ENCODE results near the gene CGB3. TPM values are rescaled to one million over a fixed set of nuclear protein-coding genes. Genes with fewer than 3 reads are reported as not detected.
"Not testable (repeated sequence)": the region's sequence is repeated elsewhere in the genome, so short reads cannot be mapped to it uniquely, and the experiment has no call there.

The CGB3 gene
- not detected for polyA plus RNA-seq (ENCODE audit: low read depth in 6 of 6)

DNA sequence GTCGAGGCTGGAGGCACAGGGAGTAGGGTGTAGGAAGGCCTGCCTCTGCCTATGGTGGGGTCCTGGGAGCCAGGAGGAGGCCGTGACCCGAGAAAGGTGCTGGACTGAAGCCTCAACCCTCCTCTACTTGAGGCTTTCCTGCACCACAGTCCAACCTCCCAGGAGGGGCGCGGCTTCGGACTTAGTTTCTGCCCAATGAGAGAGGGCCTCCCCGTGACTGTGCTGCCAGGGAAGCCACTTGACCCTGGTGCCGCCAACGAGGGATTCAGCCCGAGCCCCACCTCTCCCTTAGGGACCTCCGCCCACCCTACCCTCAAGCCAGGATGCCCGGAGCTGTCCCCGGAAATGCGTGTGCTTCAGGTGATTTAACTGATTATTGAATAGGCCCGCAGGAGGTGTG is at the start of gene CGB3:
Gene CGB3 (minus strand): TSS at position 101 of the 400 bp plus-strand sequence. CDS start 362 bp downstream, outside the sequence.
- ATAC-seq (ENCODE audit: low read depth in 2 of 2); H3K4me3 Mint-ChIP-seq; H3K36me3 Mint-ChIP-seq; H3K9me3 Mint-ChIP-seq; DNase-seq; H3K27ac Mint-ChIP-seq; H3K27me3 Mint-ChIP-seq: not testable (repeated sequence)
- H3K4me1 Mint-ChIP-seq = peaks cover 12 to 21% (median 17%) of the 10 kb centered on the region in 3 donors

DNA sequence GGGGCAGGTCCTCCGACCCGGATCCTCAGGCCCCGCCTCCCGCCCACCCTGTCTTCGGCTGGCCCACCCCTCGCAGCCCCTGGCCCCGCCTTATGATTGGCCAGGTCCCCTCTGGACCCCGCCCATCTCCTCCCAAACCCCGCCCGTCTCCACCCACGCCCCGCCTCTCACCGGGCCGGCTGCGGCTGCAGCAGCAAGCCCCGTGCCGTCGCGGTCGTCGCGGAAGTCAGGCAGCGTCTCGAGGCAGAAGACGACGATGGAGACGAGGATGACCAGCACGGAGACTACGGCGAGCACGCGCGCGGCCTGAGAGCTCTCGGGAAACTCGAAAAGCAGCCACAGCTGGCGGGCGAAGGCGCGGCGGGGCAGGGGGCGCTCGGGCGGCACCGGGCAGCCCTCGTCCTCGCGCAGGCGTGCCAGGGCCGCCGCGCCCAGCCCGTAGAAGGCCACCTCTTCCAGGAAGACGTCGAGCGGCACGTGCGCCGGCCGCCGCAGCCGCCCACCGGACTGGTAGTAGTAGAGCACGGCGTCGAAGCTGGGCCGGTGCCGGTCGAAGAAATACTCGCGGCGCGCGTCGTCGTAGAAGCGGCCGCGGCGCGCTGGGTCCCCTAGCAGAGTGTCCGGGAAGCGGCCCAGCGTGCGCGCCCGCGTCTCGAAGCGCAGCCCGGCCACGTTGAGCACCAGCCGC is 47.9 kb upstream of the CGB3 start:
- peaks cover 4 to 13% (median 7%) of the 10 kb centered on the region in 7 donors for H3K9me3 Mint-ChIP-seq
- DNase-seq = no peak
- peak in 1 of 2 donors; percentile 18 for ATAC-seq (ENCODE audit: low read depth in 2 of 2)
- H3K27ac Mint-ChIP-seq = peak overlapping the region in 1 of 6 donors; percentile 49
- peaks cover 14 to 22% (median 18%) of the 10 kb centered on the region in 3 donors for H3K4me1 Mint-ChIP-seq
- H3K27me3 Mint-ChIP-seq = peaks cover 66 to 82% (median 72%) of the 10 kb centered on the region in 3 donors
- peak overlapping the region in 4 of 8 donors; percentile 22 to 55 (median 48) for H3K4me3 Mint-ChIP-seq
- peaks cover 4 to 36% of the 10 kb centered on the region in 2 donors for H3K36me3 Mint-ChIP-seq

GRCh38 chr19:49070416-49070815 is 46.3 kb upstream of the CGB3 start:
- Mint-ChIP-seq H3K27me3 (peaks cover 73 to 85% (median 77%) of the 10 kb centered on the region in 3 donors), H3K4me3 (peak overlapping the region in 3 of 8 donors; percentile 1 to 72 (median 68)), H3K9me3 (peaks cover 4 to 13% (median 7%) of the 10 kb centered on the region in 7 donors), H3K4me1 (peaks cover 14 to 23% (median 21%) of the 10 kb centered on the region in 3 donors), H3K36me3 (peaks cover 4 to 36% of the 10 kb centered on the region in 2 donors), H3K27ac (no peak overlapping the region)
- DNase-seq = no peak
- no peak for ATAC-seq (ENCODE audit: low read depth in 2 of 2)

GRCh38 chr19:49069026-49069425 is 44.9 kb upstream of the CGB3 start:
- Mint-ChIP-seq H3K36me3 (peaks cover 4 to 36% of the 10 kb centered on the region in 2 donors), H3K4me3 (no peak overlapping the region), H3K4me1 (peaks cover 11 to 24% (median 18%) of the 10 kb centered on the region in 3 donors), H3K27me3 (peaks cover 67 to 85% (median 70%) of the 10 kb centered on the region in 3 donors), H3K9me3 (peaks cover 4 to 13% (median 7%) of the 10 kb centered on the region in 7 donors), H3K27ac (no peak overlapping the region)
- no peak for ATAC-seq (ENCODE audit: low read depth in 2 of 2)
- DNase-seq = no peak

DNA sequence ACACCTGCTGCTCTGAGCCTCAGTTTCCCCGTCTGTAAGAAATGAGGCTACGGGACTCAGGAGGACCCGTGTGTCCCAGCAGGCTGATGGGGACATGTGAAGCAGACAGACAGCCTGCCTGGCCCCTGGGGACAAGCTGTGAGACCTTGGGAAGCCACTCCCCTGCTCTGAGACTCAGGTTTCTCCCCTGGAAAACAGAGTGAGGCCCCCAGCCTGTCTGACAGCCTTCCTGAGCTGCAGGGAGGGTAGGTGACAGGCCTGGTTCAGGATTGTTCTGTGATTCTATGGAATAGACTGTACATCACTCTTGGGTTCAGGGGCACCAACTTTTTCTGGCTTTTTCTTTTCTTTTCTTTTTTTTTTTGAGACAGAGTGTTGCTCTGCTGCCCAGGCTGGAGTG is 43.4 kb upstream of the CGB3 start:
- H3K4me3 Mint-ChIP-seq = no peak overlapping the region
- peaks cover 0 to 13% (median 5%) of the 10 kb centered on the region in 7 donors for H3K9me3 Mint-ChIP-seq
- ATAC-seq (ENCODE audit: low read depth in 2 of 2) (no peak), DNase-seq (no peak)
- H3K27me3 Mint-ChIP-seq = peaks cover 52 to 81% (median 55%) of the 10 kb centered on the region in 3 donors
- H3K4me1 Mint-ChIP-seq = peaks cover under 1 to 16% (median 7%) of the 10 kb centered on the region in 3 donors
- peaks cover 4 to 24% of the 10 kb centered on the region in 2 donors for H3K36me3 Mint-ChIP-seq
- no peak overlapping the region for H3K27ac Mint-ChIP-seq

DNA sequence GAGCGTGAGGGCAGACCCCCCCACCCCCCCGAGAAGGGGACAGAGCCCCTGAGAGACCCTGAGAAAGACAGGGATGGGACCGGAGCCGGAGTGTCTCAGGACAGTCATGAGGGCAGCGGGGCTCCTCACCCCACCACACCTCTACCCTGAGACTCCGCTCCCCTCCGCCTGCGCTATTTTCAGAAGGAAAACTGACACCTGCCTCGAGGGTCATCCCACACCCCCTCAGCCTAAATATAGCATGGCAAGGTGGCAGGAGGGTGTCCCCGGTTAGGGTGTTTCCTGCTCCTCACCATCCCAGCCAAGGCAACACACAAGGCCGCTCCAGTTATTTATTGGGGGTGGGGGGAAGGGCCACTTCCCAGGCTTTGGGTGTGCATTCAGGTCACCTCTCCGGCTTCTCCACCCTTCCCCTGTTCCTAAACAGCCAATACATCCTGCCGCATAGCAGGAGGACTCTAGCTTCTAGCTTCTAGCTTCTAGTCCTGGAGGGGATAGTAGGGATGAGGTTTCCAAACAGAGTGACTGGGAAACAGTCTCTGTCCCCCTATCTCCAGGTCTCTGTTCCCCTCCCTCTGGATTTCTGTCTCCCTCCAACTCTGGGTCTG is 41.9 kb upstream of the CGB3 start:
- peaks cover 4 to 22% of the 10 kb centered on the region in 2 donors for H3K36me3 Mint-ChIP-seq
- peak overlapping the region in 1 of 6 donors; percentile 70 for H3K27ac Mint-ChIP-seq
- peak overlapping the region in 2 of 8 donors; percentile 8 to 74 for H3K4me3 Mint-ChIP-seq

DNA sequence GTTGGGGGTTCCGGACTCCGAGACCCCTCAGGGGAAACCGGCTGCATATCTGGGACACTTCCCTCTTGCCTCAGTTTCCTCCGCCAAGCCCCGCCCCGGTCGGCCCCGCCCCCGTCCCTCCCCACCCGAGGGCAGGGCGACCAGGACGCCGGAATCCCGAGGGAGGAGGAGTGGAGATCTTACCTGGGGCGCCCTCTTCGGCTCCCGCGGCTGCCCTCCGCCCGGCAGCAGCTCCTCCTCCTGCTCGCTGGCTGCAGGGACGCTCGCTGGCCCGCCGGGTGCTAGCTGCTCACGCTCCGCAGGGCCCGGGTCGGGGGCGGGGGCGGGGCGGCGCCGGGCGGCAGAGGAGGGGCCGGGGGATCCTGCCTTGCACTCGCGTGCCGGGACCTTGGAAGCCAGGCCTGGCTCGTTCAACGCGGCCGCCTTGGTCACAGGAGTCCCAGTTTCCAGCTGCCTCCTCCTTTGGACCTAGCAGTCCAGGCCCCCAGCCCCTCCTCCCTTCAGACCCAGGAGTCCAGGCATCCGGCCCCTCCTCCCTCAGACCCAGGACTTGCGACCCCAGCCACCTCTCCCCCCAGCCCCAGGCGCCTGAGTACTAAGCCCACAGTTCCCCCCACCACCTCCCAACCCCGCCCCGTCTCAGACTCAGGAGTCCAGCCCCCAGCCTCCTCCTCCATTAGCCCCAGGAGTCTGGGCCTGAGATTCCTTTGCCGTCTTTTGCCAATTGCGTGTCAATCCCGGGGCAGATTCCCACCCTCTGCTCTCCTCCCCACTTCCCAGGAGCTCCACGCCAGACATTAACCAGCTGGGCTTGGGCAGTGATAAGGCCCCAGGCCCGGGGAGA is 40.9 kb upstream of the CGB3 start, which contains the start of gene NTF4:
Gene NTF4 (minus strand): TSS at position 51 of the 844 bp plus-strand sequence. CDS start 2,821 bp downstream, outside the sequence.
- no peak for DNase-seq
- Mint-ChIP-seq H3K36me3 (peaks cover 4 to 15% of the 10 kb centered on the region in 2 donors), H3K27ac (peak within 1 kb of the TSS in 1 of 6 donors; percentile 70), H3K4me3 (peak within 1 kb of the TSS in 6 of 8 donors; percentile 3 to 59 (median 10)), H3K9me3 (peaks cover 0 to 7% (median 5%) of the 10 kb centered on the region in 7 donors), H3K4me1 (peaks cover 0 to 12% (median 6%) of the 10 kb centered on the region in 3 donors), H3K27me3 (peaks cover 44 to 77% (median 59%) of the 10 kb centered on the region in 3 donors)
- peak in 1 of 2 donors; percentile 33 for ATAC-seq (ENCODE audit: low read depth in 2 of 2)

More for the DNA sequence above, 41.9 kb upstream of the CGB3 start:
- ATAC-seq (ENCODE audit: low read depth in 2 of 2) (no peak), DNase-seq (no peak)
- Mint-ChIP-seq H3K27me3 (peaks cover 48 to 80% (median 61%) of the 10 kb centered on the region in 3 donors), H3K4me1 (peaks cover 0 to 12% (median 6%) of the 10 kb centered on the region in 3 donors), H3K9me3 (peaks cover 0 to 13% (median 5%) of the 10 kb centered on the region in 7 donors)

DNA sequence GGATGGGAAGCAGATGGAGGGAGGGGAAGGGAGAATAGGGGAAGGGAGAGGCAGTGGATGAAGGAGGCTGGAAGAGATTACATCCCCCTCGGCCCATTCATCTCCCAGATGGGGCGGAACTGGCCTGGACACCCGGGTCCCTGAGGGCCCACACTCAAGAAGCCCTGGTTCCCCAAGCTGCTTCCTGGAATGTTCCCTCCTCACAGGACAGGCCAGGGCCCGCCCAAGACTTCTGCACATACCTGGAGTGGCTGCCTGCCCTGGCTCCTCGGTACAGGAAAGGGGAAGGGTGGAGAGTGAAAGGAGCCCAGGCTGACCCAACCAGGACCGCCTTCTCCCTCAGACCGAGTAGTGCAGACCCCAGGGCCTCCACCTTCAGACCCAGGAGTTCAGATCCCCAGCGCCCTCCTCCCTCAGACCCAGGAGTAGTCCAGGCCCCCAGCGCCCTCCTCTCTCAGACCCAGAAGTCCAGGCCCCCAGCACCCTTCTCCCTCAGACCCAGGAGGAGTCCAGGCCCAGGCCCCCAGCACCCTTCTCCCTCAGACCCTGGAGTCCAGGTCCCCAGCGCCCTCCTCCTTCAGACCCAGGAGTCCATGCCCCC is 40.0 kb upstream of the CGB3 start:
- Mint-ChIP-seq H3K4me3 (peak overlapping the region in 4 of 8 donors; percentile 3 to 59 (median 14)), H3K27ac (no peak overlapping the region), H3K27me3 (peaks cover 42 to 74% (median 56%) of the 10 kb centered on the region in 3 donors), H3K36me3 (peaks cover 4 to 14% of the 10 kb centered on the region in 2 donors), H3K4me1 (peaks cover 0 to 12% (median 6%) of the 10 kb centered on the region in 3 donors), H3K9me3 (peaks cover 0 to 4% (median under 1%) of the 10 kb centered on the region in 7 donors)
- DNase-seq (no peak), ATAC-seq (ENCODE audit: low read depth in 2 of 2) (no peak)

GRCh38 chr19:49061445-49061844 is 37.3 kb upstream of the CGB3 start:
- peaks cover 39 to 81% (median 60%) of the 10 kb centered on the region in 3 donors for H3K27me3 Mint-ChIP-seq
- DNase-seq (no peak), ATAC-seq (ENCODE audit: low read depth in 2 of 2) (no peak)
- no peak overlapping the region for H3K4me3 Mint-ChIP-seq
- peaks cover 0 to 13% of the 10 kb centered on the region in 2 donors for H3K36me3 Mint-ChIP-seq
- H3K9me3 Mint-ChIP-seq = peaks cover 0 to 4% (median 0%) of the 10 kb centered on the region in 7 donors
- peaks cover 18 to 29% (median 22%) of the 10 kb centered on the region in 3 donors for H3K4me1 Mint-ChIP-seq
- peak overlapping the region in 1 of 6 donors; percentile 33 for H3K27ac Mint-ChIP-seq

DNA sequence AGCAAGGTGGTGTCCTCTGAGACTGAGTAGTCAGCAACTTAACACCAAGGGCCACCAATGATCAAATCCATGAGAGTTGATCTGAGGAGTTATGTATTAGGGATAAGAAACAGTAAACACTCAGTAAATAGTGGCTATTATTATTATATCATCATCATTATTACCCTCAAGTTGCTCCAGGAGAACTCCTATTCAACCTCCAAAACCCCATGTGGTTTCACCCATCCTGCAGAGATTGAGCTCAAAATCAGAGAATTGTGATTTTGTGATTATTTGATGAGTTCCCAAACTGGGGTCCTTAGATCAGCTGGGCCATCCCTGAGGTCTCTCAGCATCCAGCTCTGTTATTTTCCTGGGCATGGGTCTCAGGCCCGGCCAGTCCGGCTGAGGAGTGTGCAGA is 36.9 kb upstream of the CGB3 start:
- peak overlapping the region in 3 of 8 donors; percentile 1 to 63 (median 55) for H3K4me3 Mint-ChIP-seq

GRCh38 chr19:49059053-49059452 is 34.9 kb upstream of the CGB3 start:
- Mint-ChIP-seq H3K27ac (no peak overlapping the region), H3K9me3 (peaks cover 0 to 4% (median 0%) of the 10 kb centered on the region in 7 donors), H3K4me1 (peaks cover 18 to 22% (median 22%) of the 10 kb centered on the region in 3 donors), H3K36me3 (peaks cover 0 to 13% of the 10 kb centered on the region in 2 donors), H3K4me3 (peak overlapping the region in 2 of 8 donors; percentile 4 to 74), H3K27me3 (peaks cover 28 to 82% (median 54%) of the 10 kb centered on the region in 3 donors)
- no peak for ATAC-seq (ENCODE audit: low read depth in 2 of 2)
- no peak for DNase-seq

More for the DNA sequence above, 36.9 kb upstream of the CGB3 start:
- Mint-ChIP-seq H3K27me3 (peaks cover 34 to 81% (median 56%) of the 10 kb centered on the region in 3 donors), H3K36me3 (peaks cover 0 to 13% of the 10 kb centered on the region in 2 donors), H3K4me1 (peaks cover 18 to 32% (median 27%) of the 10 kb centered on the region in 3 donors), H3K9me3 (peaks cover 0 to 4% (median 0%) of the 10 kb centered on the region in 7 donors), H3K27ac (peak overlapping the region in 1 of 6 donors; percentile 33)
- no peak for ATAC-seq (ENCODE audit: low read depth in 2 of 2)
- DNase-seq = no peak

DNA sequence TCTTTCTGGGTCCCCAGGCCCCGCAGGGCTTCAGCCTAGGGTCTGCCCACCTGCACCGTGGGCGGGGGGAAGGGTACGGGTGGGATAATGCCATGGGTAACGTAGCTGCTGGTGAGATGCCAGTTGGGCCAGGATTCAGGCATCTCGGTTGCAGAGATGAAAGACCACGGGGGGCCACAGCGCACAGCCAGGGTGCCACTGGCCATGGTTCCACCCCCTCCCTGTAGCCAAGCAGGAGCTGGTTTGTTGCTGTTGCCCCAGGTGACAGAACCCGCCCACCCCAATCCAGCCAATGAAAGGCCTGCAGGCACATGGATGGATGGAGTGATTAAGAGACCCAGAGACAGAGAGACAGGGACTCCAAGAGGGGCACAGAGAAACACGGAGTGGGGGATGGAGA is 34.4 kb upstream of the CGB3 start:
- Mint-ChIP-seq H3K36me3 (peaks cover 0 to 13% of the 10 kb centered on the region in 2 donors), H3K4me3 (peak overlapping the region in 3 of 8 donors; percentile 83 to 90 (median 90)), H3K9me3 (peaks cover 0 to 4% (median 0%) of the 10 kb centered on the region in 7 donors), H3K27me3 (peaks cover 28 to 80% (median 59%) of the 10 kb centered on the region in 3 donors), H3K4me1 (peaks cover 18 to 22% (median 22%) of the 10 kb centered on the region in 3 donors), H3K27ac (no peak overlapping the region)
- ATAC-seq (ENCODE audit: low read depth in 2 of 2) (no peak), DNase-seq (no peak)
